ENCODE measurements around the gene HSPA6.

HSPA6 gene

DNA sequence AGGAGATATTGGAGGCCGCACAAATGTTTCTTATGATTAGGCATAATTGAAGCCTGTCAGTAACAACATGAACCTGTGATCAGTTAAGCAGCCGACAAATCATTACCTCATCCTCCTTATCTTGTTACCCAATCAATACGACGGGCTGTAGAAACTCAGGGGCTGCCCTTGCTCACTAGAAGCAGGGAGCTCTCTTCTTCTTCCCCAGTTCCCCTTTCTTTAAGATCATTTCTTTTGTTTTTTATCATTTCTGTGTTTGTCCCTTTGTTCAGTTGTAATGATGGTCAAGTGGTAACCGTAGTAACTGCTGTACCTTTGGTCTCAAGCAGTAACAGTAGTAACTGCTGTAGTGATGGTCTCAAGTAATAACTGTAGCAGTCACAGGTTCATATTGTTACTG, 32.9 kb upstream of the HSPA6 start (continued):
- TF ChIP-seq ZNF311 (tag by site-specific recombination; IDR thresholded peaks at IDR 0.05; ENCODE audit: borderline replicate concordance), result no peak

DNA sequence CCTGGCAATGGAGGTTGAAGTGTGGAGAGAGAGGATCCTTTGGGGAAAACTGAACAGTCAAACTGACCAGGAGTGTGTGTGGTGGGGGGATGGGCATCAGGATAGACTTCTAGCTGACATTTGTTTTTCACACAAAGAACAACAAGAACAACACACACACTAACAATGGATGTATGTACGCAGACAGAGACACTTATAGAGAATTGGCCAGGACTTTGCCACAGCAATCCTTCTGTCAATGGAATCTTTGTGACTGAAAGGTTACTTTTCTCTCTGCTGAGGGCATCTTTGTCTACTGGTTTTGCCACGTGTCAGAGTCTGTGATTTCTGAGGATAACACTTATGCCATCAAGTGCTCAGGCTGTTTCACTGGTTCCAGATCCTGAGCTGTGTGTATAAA, 31.5 kb upstream of the HSPA6 start:
- Histone ChIP-seq H3K4me3 (ENCODE audit: low read depth, low read length) (no peak overlapping the region), H3K27ac (ENCODE audit: extremely low read depth, low read depth, low read length) (no peak overlapping the region), H3K9me3 (ENCODE audit: control insufficient read depth, insufficient read depth, low read depth, low read length) (no peaks in the 10 kb centered on the region), H3K36me3 (ENCODE audit: control insufficient read depth in 2 of 2, insufficient read depth in 1 of 2, low read length in 2 of 2) (no peaks in the 10 kb centered on the region), H3K4me1 (ENCODE audit: control insufficient read depth, insufficient read depth, low read length) (peaks cover 7% of the 10 kb centered on the region; the same call in 1 of the 2 replicates)
- ChIA-PET POLR2A (no interaction called here), CTCF (no interaction called here)
- TF ChIP-seq, protein P1, sequence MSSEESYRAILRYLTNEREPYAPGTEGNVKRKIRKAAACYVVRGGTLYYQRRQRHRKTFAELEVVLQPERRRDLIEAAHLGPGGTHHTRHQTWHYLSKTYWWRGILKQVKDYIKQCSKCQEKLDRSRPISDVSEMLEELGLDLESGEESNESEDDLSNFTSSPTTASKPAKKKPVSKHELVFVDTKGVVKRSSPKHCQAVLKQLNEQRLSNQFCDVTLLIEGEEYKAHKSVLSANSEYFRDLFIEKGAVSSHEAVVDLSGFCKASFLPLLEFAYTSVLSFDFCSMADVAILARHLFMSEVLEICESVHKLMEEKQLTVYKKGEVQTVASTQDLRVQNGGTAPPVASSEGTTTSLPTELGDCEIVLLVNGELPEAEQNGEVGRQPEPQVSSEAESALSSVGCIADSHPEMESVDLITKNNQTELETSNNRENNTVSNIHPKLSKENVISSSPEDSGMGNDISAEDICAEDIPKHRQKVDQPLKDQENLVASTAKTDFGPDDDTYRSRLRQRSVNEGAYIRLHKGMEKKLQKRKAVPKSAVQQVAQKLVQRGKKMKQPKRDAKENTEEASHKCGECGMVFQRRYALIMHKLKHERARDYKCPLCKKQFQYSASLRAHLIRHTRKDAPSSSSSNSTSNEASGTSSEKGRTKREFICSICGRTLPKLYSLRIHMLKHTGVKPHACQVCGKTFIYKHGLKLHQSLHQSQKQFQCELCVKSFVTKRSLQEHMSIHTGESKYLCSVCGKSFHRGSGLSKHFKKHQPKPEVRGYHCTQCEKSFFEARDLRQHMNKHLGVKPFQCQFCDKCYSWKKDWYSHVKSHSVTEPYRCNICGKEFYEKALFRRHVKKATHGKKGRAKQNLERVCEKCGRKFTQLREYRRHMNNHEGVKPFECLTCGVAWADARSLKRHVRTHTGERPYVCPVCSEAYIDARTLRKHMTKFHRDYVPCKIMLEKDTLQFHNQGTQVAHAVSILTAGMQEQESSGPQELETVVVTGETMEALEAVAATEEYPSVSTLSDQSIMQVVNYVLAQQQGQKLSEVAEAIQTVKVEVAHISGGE (tag by site-specific recombination; conservative IDR thresholded peaks at IDR 0.05; ENCODE audit: low read depth), result no peak
- TF ChIP-seq ZNF549 (tag by site-specific recombination; IDR thresholded peaks at IDR 0.05) (no peak), ZNF510 (tag by site-specific recombination; IDR thresholded peaks at IDR 0.05; ENCODE audit: insufficient replicate concordance) (no peak), ZBTB20 (tag by site-specific recombination; IDR thresholded peaks at IDR 0.05) (no peak), ZNF184 (tag by site-specific recombination; IDR thresholded peaks at IDR 0.05) (no peak), ZNF10 (tag by site-specific recombination; IDR thresholded peaks at IDR 0.05) (no peak), ZNF664 (tag by site-specific recombination; IDR thresholded peaks at IDR 0.05) (no peak), ZBTB21 (tag by site-specific recombination; IDR thresholded peaks at IDR 0.05) (no peak), ZNF354C (tag by site-specific recombination; IDR thresholded peaks at IDR 0.05; ENCODE audit: borderline replicate concordance, low read depth) (no peak), KLF7 (tag by site-specific recombination; IDR thresholded peaks at IDR 0.05; ENCODE audit: borderline replicate concordance) (no peak), ZNF121 (tag by site-specific recombination; IDR thresholded peaks at IDR 0.05) (no peak), ZNF76 (tag by site-specific recombination; IDR thresholded peaks at IDR 0.05; ENCODE audit: borderline replicate concordance, low read depth) (no peak), ZNF768 (tag by site-specific recombination; IDR thresholded peaks at IDR 0.05) (no peak), HOXC10 (CRISPR knock-in tag; IDR thresholded peaks at IDR 0.05) (no peak), ZNF214 (tag by site-specific recombination; IDR thresholded peaks at IDR 0.05; ENCODE audit: borderline replicate concordance) (no peak)
- TF ChIP-seq, protein P2, sequence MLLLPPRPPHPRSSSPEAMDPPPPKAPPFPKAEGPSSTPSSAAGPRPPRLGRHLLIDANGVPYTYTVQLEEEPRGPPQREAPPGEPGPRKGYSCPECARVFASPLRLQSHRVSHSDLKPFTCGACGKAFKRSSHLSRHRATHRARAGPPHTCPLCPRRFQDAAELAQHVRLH (tag by site-specific recombination; IDR thresholded peaks at IDR 0.05), result no peak

DNA sequence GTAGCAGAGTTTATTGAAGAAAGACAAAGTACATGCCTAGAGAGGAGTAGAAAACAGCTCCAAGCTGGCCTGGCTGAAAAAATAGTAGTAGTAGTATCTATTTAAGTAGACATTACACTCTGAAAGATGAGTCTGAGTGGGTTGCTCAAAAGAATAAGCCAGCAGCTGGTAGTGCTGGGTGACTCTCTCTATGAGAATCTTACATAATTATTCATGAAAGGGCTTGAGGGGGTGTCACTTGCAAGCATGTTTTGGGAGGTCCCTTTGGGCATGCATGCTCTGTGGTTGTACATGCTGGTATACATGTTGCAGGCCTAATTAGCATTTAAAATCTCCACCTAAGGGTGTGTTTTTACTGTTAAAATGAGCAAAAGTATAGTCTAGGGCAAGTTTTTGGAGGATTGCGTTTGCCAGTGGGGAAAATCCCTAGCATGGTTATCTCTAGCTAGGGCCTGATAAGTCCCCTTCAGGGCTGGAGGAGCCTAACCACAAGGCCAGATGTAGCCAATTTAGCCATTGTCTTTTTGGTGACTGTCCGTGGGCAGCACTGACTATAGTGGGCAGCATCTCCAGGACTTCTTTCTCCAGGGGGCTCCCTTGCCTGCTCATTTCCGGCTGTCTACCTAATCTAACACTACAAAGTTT, 30.1 kb upstream of the HSPA6 start:
- ChIA-PET CTCF (interaction anchor here (1.8 kb wide), 1 partner anchor 247 kb away, joined by 4 read pairs; no protein-coding TSS in a partner anchor), POLR2A (no interaction called here)
- H3K27ac ChIP-seq (ENCODE audit: extremely low read depth, low read depth, low read length), result no peak overlapping the region
- TF ChIP-seq ZNF138 (tag by site-specific recombination; IDR thresholded peaks at IDR 0.05; ENCODE audit: borderline replicate concordance) (no peak), SP3 (tag by site-specific recombination; IDR thresholded peaks at IDR 0.05) (no peak), ZSCAN23 (tag by site-specific recombination; IDR thresholded peaks at IDR 0.05) (no peak), ZNF514 (tag by site-specific recombination; IDR thresholded peaks at IDR 0.05) (no peak), GLIS2 (tag by site-specific recombination; IDR thresholded peaks at IDR 0.05) (no peak)
- TF ChIP-seq, protein P3, sequence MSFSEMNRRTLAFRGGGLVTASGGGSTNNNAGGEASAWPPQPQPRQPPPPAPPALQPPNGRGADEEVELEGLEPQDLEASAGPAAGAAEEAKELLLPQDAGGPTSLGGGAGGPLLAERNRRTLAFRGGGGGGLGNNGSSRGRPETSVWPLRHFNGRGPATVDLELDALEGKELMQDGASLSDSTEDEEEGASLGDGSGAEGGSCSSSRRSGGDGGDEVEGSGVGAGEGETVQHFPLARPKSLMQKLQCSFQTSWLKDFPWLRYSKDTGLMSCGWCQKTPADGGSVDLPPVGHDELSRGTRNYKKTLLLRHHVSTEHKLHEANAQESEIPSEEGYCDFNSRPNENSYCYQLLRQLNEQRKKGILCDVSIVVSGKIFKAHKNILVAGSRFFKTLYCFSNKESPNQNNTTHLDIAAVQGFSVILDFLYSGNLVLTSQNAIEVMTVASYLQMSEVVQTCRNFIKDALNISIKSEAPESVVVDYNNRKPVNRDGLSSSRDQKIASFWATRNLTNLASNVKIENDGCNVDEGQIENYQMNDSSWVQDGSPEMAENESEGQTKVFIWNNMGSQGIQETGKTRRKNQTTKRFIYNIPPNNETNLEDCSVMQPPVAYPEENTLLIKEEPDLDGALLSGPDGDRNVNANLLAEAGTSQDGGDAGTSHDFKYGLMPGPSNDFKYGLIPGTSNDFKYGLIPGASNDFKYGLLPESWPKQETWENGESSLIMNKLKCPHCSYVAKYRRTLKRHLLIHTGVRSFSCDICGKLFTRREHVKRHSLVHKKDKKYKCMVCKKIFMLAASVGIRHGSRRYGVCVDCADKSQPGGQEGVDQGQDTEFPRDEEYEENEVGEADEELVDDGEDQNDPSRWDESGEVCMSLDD (tag by site-specific recombination; IDR thresholded peaks at IDR 0.05), result no peak
- TF ChIP-seq, protein P4, sequence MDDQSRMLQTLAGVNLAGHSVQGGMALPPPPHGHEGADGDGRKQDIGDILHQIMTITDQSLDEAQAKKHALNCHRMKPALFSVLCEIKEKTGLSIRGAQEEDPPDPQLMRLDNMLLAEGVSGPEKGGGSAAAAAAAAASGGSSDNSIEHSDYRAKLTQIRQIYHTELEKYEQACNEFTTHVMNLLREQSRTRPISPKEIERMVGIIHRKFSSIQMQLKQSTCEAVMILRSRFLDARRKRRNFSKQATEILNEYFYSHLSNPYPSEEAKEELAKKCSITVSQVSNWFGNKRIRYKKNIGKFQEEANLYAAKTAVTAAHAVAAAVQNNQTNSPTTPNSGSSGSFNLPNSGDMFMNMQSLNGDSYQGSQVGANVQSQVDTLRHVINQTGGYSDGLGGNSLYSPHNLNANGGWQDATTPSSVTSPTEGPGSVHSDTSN (CRISPR knock-in tag; IDR thresholded peaks at IDR 0.05), result no peak
- TF ChIP-seq, protein P5, sequence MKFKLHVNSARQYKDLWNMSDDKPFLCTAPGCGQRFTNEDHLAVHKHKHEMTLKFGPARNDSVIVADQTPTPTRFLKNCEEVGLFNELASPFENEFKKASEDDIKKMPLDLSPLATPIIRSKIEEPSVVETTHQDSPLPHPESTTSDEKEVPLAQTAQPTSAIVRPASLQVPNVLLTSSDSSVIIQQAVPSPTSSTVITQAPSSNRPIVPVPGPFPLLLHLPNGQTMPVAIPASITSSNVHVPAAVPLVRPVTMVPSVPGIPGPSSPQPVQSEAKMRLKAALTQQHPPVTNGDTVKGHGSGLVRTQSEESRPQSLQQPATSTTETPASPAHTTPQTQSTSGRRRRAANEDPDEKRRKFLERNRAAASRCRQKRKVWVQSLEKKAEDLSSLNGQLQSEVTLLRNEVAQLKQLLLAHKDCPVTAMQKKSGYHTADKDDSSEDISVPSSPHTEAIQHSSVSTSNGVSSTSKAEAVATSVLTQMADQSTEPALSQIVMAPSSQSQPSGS (tag by site-specific recombination; IDR thresholded peaks at IDR 0.05; ENCODE audit: low read depth), result no peak

More for the DNA sequence above, 30.1 kb upstream of the HSPA6 start:
- no peaks in the 10 kb centered on the region for H3K9me3 ChIP-seq (ENCODE audit: control insufficient read depth, insufficient read depth, low read depth, low read length)
- H3K36me3 ChIP-seq (ENCODE audit: control insufficient read depth in 2 of 2, insufficient read depth in 1 of 2, low read length in 2 of 2), result no peaks in the 10 kb centered on the region
- peaks cover 8% of the 10 kb centered on the region; the same call in 1 of the 2 replicates for H3K4me1 ChIP-seq (ENCODE audit: control insufficient read depth, insufficient read depth, low read length)
- no peak overlapping the region for H3K4me3 ChIP-seq (ENCODE audit: low read depth, low read length)
